GM23338 (cell line): ENCODE results near the gene GPC2. TPM values are rescaled to one million over a fixed set of nuclear protein-coding genes. Genes with fewer than 3 reads are reported as not detected.

ENCODE experiments used
- ATAC-seq: fragments of 200-7000 bp; cut with Tn5 transposase; 3 replicates; pipeline ENCODE4 v1.9.1; 2020
- DNase-seq: peaks from one replicate; pipeline ENCODE4 v3.0.0-alpha.2; 2015; ENCODE audit warnings: low spot score
- H2AFZ ChIP-seq: fragments of 200-600 bp; sonication (generic); 2 replicates; pipeline ENCODE4 v1.8.0; 2016; ENCODE audit warnings: antibody characterized with exemption, mild to moderate bottlenecking, moderate library complexity
- H3F3A ChIP-seq: fragments of 200-600 bp; sonication (generic); replicated peaks from 2 replicates; pipeline ENCODE4 v1.8.0; 2017; ENCODE audit warnings: antibody characterized with exemption, mixed run types, low read depth
- H3K27ac ChIP-seq: fragments of 200-600 bp; sonication (generic); 2 replicates; pipeline ENCODE4 v1.6.1; 2016; ENCODE audit warnings: low read depth
- H3K27me3 ChIP-seq: fragments of 200-600 bp; sonication (generic); 2 replicates; pipeline ENCODE4 v1.8.0; 2016; ENCODE audit warnings: mild to moderate bottlenecking, mixed run types, moderate library complexity; ENCODE audit not compliant: insufficient read depth
- H3K36me3 ChIP-seq: fragments of 200-600 bp; sonication (generic); 2 replicates; pipeline ENCODE4 v1.8.0; 2016; ENCODE audit warnings: mild to moderate bottlenecking; ENCODE audit not compliant: insufficient read depth
- H3K4me1 ChIP-seq: fragments of 200-600 bp; sonication (generic); 2 replicates; pipeline ENCODE4 v1.8.0; 2016; ENCODE audit warnings: mild to moderate bottlenecking, moderate library complexity; ENCODE audit not compliant: insufficient read depth
- H3K4me2 ChIP-seq: fragments of 200-600 bp; sonication (generic); 2 replicates; pipeline ENCODE4 v1.7.1; 2017; ENCODE audit warnings: mixed run types
- H3K4me3 ChIP-seq: fragments of 200-600 bp; sonication (generic); 2 replicates; pipeline ENCODE4 v1.6.1; 2016; ENCODE audit warnings: mixed run types
- H3K79me2 ChIP-seq: fragments of 200-600 bp; sonication (generic); replicated peaks from 2 replicates; pipeline ENCODE4 v1.8.0; 2017; ENCODE audit warnings: mild to moderate bottlenecking; ENCODE audit not compliant: insufficient read depth
- H3K9me2 ChIP-seq: fragments of 200-600 bp; sonication (generic); 2 replicates; pipeline ENCODE4 v1.8.0; 2017; ENCODE audit not compliant: insufficient read depth
- H4K20me1 ChIP-seq: fragments of 200-600 bp; sonication (generic); replicated peaks from 2 replicates; pipeline ENCODE4 v1.8.0; 2017; ENCODE audit warnings: mild to moderate bottlenecking; ENCODE audit not compliant: insufficient read depth
- H3K27ac Mint-ChIP-seq: 2 replicates; pipeline ENCODE4 v1.8.0; 2020; ENCODE audit warnings: inconsistent platforms, mild to moderate bottlenecking, moderate library complexity, mixed read lengths
- H3K27me3 Mint-ChIP-seq: 3 replicates; pipeline ENCODE4 v1.8.0; 2022; ENCODE audit warnings: low read depth, mild to moderate bottlenecking, moderate library complexity, mixed read lengths, inconsistent platforms; ENCODE audit not compliant: insufficient read depth, poor library complexity
- H3K36me3 Mint-ChIP-seq: 3 replicates; pipeline ENCODE4 v1.8.0; 2021; ENCODE audit warnings: low read depth, mild to moderate bottlenecking, inconsistent platforms, moderate library complexity, mixed read lengths
- H3K4me1 Mint-ChIP-seq: 3 replicates; pipeline ENCODE4 v1.8.0; 2020; ENCODE audit warnings: mild to moderate bottlenecking, inconsistent platforms, mixed read lengths
- H3K4me3 Mint-ChIP-seq: 3 replicates; pipeline ENCODE4 v1.8.0; 2021; ENCODE audit warnings: moderate library complexity, mild to moderate bottlenecking, inconsistent platforms, mixed read lengths
- H3K9me3 Mint-ChIP-seq: 3 replicates; pipeline ENCODE4 v1.8.0; 2020; ENCODE audit warnings: moderate library complexity, mild to moderate bottlenecking, inconsistent platforms, mixed read lengths
- CREB1 ChIP-seq: fragments of 250-450 bp; sonication (Bioruptor Pico); IDR thresholded peaks from 2 replicates; pipeline ENCODE4 v1.5.0; 2020; ENCODE audit warnings: low read depth, mild to moderate bottlenecking, moderate library complexity
- EZH2phosphoT487 ChIP-seq: fragments of 200-600 bp; sonication (generic); IDR thresholded peaks from one replicate; pipeline ENCODE4 v1.8.1; 2018; ENCODE audit warnings: antibody characterized with exemption; ENCODE audit not compliant: unreplicated experiment
- JUNB ChIP-seq: IDR thresholded peaks from one replicate; pipeline ENCODE4 v1.6.1; 2016; ENCODE audit warnings: antibody characterized with exemption; ENCODE audit not compliant: unreplicated experiment
- NANOG ChIP-seq: IDR thresholded peaks from 2 replicates; pipeline ENCODE4 v1.6.1; 2016; ENCODE audit warnings: antibody characterized with exemption, borderline replicate concordance
- POLR2AphosphoS5 ChIP-seq: IDR thresholded peaks from 2 replicates; pipeline ENCODE4 v1.6.1; 2016; ENCODE audit warnings: antibody characterized with exemption, low read depth
- REST ChIP-seq: IDR thresholded peaks from one replicate; pipeline ENCODE4 v1.6.1; 2018; ENCODE audit warnings: antibody characterized with exemption; ENCODE audit not compliant: unreplicated experiment
- STAT1 ChIP-seq: IDR thresholded peaks from one replicate; pipeline ENCODE4 v1.6.1; 2016; ENCODE audit warnings: antibody characterized with exemption; ENCODE audit not compliant: unreplicated experiment
- ZNF114 ChIP-seq: fragments of 250-450 bp; sonication (Bioruptor Pico); IDR thresholded peaks from 2 replicates; pipeline ENCODE4 v1.5.0; 2020; ENCODE audit warnings: mild to moderate bottlenecking, moderate library complexity
- ZNF331 ChIP-seq: fragments of 250-450 bp; sonication (Bioruptor Pico); IDR thresholded peaks from 2 replicates; pipeline ENCODE4 v1.5.0; 2020; ENCODE audit warnings: low read depth, mild to moderate bottlenecking, moderate library complexity
- polyA plus RNA-seq: library from polyadenylated mRNA; unstranded; fragments of >200 nt; fragmentation: Nextera tagmentation; extraction: Ambion mirVana; gene quantifications from 2 replicates; pipeline ENCODE4 v1.2.1, GENCODE V29; 2016
- total RNA-seq: library from RNA; depleted of rRNA; stranded (reverse); fragments of >200 nt; shearing (Covaris generic); gene quantifications from 2 replicates; pipeline ENCODE4 v1.2.3, GENCODE V29; 2014
- TF ChIP-seq, protein P1 (sequence below): fragments of 250-450 bp; sonication (Bioruptor Pico); IDR thresholded peaks from 2 replicates; pipeline ENCODE4 v1.5.0; 2020; ENCODE audit warnings: mild to moderate bottlenecking, moderate library complexity
- TF ChIP-seq, protein P2 (sequence below), 2 experiments: fragments of 200-600 bp in 1 of 2; sonication (generic) in 1 of 2; conservative IDR thresholded peaks; 2 replicates each; pipeline versions ENCODE4 v1.5.1 to v1.6.1; 2016 to 2017; ENCODE audit warnings: antibody characterized with exemption in 2 of 2, low read depth in 2 of 2, mild to moderate bottlenecking in 2 of 2, moderate library complexity in 1 of 2

Gene GPC2
- total and polyA plus RNA-seq, 2 experiments from 2014 or later = 10.7 to 48.8 TPM

DNA sequence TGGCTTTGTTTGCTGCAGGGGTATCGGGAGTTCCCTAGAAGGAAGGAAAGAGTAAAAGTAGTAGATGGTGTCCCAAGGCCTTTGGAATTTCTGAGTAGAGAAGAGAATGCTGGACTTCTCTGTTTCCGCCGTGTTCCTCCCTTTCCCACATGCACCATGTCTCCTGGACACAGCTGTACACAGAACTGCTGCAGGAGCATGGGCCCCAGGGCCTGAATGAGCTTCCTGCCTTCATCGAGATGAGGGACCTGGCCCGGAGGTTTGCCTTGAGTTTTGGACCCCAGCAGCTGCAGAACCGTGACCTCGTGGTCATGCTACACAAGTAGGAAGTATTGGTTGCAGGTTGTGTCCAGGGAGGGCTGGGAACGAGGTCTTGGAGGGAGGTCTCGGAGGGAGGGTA, 27.3 kb upstream of the GPC2 start:
- Mint-ChIP-seq H3K4me3 (no peak overlapping the region), H3K27ac (no peak overlapping the region)
- no peak for ATAC-seq

More for the DNA sequence above, 27.3 kb upstream of the GPC2 start:
- H3K27me3 Mint-ChIP-seq = peaks cover 7% of the 10 kb centered on the region
- Histone ChIP-seq H4K20me1 (no peaks in the 10 kb centered on the region), H2AFZ (no peak overlapping the region), H3K36me3 (no peaks in the 10 kb centered on the region), H3K4me2 (no peak overlapping the region), H3K27ac (no peak overlapping the region), H3K4me1 (peaks cover 5% of the 10 kb centered on the region; the same call in 1 of the 2 replicates), H3K27me3 (peaks cover 6% of the 10 kb centered on the region; the same call in 1 of the 2 replicates), H3F3A (no peaks in the 10 kb centered on the region), H3K4me3 (no peak overlapping the region), H3K79me2 (no peaks in the 10 kb centered on the region), H3K9me2 (no peaks in the 10 kb centered on the region)
- TF ChIP-seq CREB1 (CRISPR knock-in tag) (no peak), NANOG (no peak), POLR2AphosphoS5 (no peak), ZNF114 (CRISPR knock-in tag) (no peak), EZH2phosphoT487 (no peak), ZNF331 (no peak), REST (no peak), STAT1 (no peak), JUNB (no peak)
- TF ChIP-seq, protein P1, sequence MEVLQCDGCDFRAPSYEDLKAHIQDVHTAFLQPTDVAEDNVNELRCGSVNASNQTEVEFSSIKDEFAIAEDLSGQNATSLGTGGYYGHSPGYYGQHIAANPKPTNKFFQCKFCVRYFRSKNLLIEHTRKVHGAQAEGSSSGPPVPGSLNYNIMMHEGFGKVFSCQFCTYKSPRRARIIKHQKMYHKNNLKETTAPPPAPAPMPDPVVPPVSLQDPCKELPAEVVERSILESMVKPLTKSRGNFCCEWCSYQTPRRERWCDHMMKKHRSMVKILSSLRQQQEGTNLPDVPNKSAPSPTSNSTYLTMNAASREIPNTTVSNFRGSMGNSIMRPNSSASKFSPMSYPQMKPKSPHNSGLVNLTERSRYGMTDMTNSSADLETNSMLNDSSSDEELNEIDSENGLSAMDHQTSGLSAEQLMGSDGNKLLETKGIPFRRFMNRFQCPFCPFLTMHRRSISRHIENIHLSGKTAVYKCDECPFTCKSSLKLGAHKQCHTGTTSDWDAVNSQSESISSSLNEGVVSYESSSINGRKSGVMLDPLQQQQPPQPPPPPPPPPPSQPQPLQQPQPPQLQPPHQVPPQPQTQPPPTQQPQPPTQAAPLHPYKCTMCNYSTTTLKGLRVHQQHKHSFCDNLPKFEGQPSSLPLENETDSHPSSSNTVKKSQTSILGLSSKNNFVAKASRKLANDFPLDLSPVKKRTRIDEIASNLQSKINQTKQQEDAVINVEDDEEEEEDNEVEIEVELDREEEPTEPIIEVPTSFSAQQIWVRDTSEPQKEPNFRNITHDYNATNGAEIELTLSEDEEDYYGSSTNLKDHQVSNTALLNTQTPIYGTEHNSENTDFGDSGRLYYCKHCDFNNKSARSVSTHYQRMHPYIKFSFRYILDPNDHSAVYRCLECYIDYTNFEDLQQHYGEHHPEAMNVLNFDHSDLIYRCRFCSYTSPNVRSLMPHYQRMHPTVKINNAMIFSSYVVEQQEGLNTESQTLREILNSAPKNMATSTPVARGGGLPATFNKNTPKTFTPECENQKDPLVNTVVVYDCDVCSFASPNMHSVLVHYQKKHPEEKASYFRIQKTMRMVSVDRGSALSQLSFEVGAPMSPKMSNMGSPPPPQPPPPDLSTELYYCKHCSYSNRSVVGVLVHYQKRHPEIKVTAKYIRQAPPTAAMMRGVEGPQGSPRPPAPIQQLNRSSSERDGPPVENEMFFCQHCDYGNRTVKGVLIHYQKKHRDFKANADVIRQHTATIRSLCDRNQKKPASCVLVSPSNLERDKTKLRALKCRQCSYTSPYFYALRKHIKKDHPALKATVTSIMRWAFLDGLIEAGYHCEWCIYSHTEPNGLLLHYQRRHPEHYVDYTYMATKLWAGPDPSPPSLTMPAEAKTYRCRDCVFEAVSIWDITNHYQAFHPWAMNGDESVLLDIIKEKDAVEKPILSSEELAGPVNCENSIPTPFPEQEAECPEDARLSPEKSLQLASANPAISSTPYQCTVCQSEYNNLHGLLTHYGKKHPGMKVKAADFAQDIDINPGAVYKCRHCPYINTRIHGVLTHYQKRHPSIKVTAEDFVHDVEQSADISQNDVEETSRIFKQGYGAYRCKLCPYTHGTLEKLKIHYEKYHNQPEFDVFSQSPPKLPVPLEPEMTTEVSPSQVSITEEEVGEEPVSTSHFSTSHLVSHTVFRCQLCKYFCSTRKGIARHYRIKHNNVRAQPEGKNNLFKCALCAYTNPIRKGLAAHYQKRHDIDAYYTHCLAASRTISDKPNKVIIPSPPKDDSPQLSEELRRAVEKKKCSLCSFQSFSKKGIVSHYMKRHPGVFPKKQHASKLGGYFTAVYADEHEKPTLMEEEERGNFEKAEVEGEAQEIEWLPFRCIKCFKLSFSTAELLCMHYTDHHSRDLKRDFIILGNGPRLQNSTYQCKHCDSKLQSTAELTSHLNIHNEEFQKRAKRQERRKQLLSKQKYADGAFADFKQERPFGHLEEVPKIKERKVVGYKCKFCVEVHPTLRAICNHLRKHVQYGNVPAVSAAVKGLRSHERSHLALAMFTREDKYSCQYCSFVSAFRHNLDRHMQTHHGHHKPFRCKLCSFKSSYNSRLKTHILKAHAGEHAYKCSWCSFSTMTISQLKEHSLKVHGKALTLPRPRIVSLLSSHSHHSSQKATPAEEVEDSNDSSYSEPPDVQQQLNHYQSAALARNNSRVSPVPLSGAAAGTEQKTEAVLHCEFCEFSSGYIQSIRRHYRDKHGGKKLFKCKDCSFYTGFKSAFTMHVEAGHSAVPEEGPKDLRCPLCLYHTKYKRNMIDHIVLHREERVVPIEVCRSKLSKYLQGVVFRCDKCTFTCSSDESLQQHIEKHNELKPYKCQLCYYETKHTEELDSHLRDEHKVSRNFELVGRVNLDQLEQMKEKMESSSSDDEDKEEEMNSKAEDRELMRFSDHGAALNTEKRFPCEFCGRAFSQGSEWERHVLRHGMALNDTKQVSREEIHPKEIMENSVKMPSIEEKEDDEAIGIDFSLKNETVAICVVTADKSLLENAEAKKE = no peak
- TF ChIP-seq, protein P2, sequence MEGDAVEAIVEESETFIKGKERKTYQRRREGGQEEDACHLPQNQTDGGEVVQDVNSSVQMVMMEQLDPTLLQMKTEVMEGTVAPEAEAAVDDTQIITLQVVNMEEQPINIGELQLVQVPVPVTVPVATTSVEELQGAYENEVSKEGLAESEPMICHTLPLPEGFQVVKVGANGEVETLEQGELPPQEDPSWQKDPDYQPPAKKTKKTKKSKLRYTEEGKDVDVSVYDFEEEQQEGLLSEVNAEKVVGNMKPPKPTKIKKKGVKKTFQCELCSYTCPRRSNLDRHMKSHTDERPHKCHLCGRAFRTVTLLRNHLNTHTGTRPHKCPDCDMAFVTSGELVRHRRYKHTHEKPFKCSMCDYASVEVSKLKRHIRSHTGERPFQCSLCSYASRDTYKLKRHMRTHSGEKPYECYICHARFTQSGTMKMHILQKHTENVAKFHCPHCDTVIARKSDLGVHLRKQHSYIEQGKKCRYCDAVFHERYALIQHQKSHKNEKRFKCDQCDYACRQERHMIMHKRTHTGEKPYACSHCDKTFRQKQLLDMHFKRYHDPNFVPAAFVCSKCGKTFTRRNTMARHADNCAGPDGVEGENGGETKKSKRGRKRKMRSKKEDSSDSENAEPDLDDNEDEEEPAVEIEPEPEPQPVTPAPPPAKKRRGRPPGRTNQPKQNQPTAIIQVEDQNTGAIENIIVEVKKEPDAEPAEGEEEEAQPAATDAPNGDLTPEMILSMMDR (conservative IDR thresholded peaks at IDR 0.05; ENCODE audit: low read depth in 2 of 2) = no peak
- H3K36me3 Mint-ChIP-seq = no peaks in the 10 kb centered on the region
- H3K4me1 Mint-ChIP-seq = peaks cover 22% of the 10 kb centered on the region
- H3K9me3 Mint-ChIP-seq = no peaks in the 10 kb centered on the region
- no peak for DNase-seq
